Activated gamma-delta T cell (primary cell): ENCODE data around the gene RHOT1.
"Not testable (repeated sequence)": the region's sequence is repeated elsewhere in the genome, so short reads cannot be mapped to it uniquely, and the experiment has no call there.

ENCODE experiments used
- DNase-seq: peaks from one replicate; lab custom pipeline; 2025; lab: John Stamatoyannopoulos, UW

Gene RHOT1

GRCh38 chr17:32124985-32125847 lies 17.1 kb upstream of the RHOT1 start:
- DNase-seq = no peak

GRCh38 chr17:32125848-32126153 lies 16.5 kb upstream of the RHOT1 start:
- DNase-seq = no peak

- no peak for DNase-seq
Measured at GRCh38 chr17:32126325-32126724, 16.0 kb upstream of the RHOT1 start.

- no peak for DNase-seq
Measured at GRCh38 chr17:32126746-32127145, 15.6 kb upstream of the RHOT1 start.

- peak; percentile 66 for DNase-seq
Measured at GRCh38 chr17:32127158-32127897, 15.0 kb upstream of the RHOT1 start.

GRCh38 chr17:32128470-32128869 lies 13.8 kb upstream of the RHOT1 start:
- not testable (repeated sequence) for DNase-seq

- DNase-seq = not testable (repeated sequence)
Measured at GRCh38 chr17:32135497-32136117, 6.7 kb upstream of the RHOT1 start.

GRCh38 chr17:32136856-32137255 lies 5.4 kb upstream of the RHOT1 start:
- DNase-seq = no peak

- not testable (repeated sequence) for DNase-seq
Measured at GRCh38 chr17:32139504-32139903, 2.8 kb upstream of the RHOT1 start.

GRCh38 chr17:32141258-32141657 lies 1.0 kb upstream of the RHOT1 start:
- no peak for DNase-seq

GRCh38 chr17:32141679-32142037 lies 644 bp upstream of the RHOT1 start:
- no peak for DNase-seq

GRCh38 chr17:32142857-32143526 lies 690 bp downstream of the RHOT1 start:
- no peak for DNase-seq

GRCh38 chr17:32143527-32143870 lies 1.2 kb downstream of the RHOT1 start:
- no peak for DNase-seq

- not testable (repeated sequence) for DNase-seq
Measured at GRCh38 chr17:32144442-32144841, 2.1 kb downstream of the RHOT1 start.

GRCh38 chr17:32148351-32148750 lies 6.0 kb downstream of the RHOT1 start:
- no peak for DNase-seq

GRCh38 chr17:32150358-32150757 lies 8.1 kb downstream of the RHOT1 start:
- no peak for DNase-seq

- no peak for DNase-seq
Measured at GRCh38 chr17:32152130-32152529, 9.8 kb downstream of the RHOT1 start.

GRCh38 chr17:32155896-32156295 lies 13.6 kb downstream of the RHOT1 start:
- no peak for DNase-seq

GRCh38 chr17:32156656-32157055 lies 14.4 kb downstream of the RHOT1 start:
- no peak for DNase-seq

- no peak for DNase-seq
Measured at GRCh38 chr17:32157225-32157624, 14.9 kb downstream of the RHOT1 start.

GRCh38 chr17:32158870-32159585 lies 16.7 kb downstream of the RHOT1 start:
- DNase-seq = no peak
